K562 (cell line): ENCODE results near the gene SERTAD3. TPM values are rescaled to one million over a fixed set of nuclear protein-coding genes. Genes with fewer than 3 reads are reported as not detected.

Experiments used
- BCLAF1 ChIP-seq, 2 experiments: fragments of 450-650 bp in 1 of 2; IDR thresholded peaks; 2 replicates each; pipeline ENCODE4 v1.6.1; 2011 to 2017; ENCODE audit warnings: low read depth in 2 of 2, antibody characterized with exemption in 1 of 2, borderline replicate concordance in 1 of 2, low read length in 1 of 2, mild to moderate bottlenecking in 1 of 2, mixed read lengths in 1 of 2; ENCODE audit not compliant: control insufficient read depth in 1 of 2
- CBFA2T2 ChIP-seq: fragments of 450-650 bp; conservative IDR thresholded peaks from 2 replicates; pipeline ENCODE4 v1.6.1; 2017; ENCODE audit warnings: mild to moderate bottlenecking
- CC2D1A ChIP-seq: fragments of 450-650 bp; IDR thresholded peaks from 2 replicates; pipeline ENCODE4 v1.6.1; 2017; ENCODE audit warnings: mild to moderate bottlenecking
- CHD4 ChIP-seq: fragments of 200-600 bp; sonication (generic); IDR thresholded peaks from 3 replicates; pipeline ENCODE4 v1.6.1; 2012; ENCODE audit warnings: low read depth, mild to moderate bottlenecking, mixed read lengths, low read length, inconsistent platforms; ENCODE audit not compliant: insufficient read depth, insufficient replicate concordance, poor library complexity, severe bottlenecking
- DIDO1 ChIP-seq: fragments of 450-650 bp; IDR thresholded peaks from 2 replicates; pipeline ENCODE4 v1.6.1; 2016; ENCODE audit warnings: low read depth, missing biosample characterization, missing genetic modification characterization
- ERF ChIP-seq: fragments of 450-650 bp; formaldehyde crosslinking; IDR thresholded peaks from 2 replicates; pipeline ENCODE4 v1.4.0; 2020; ENCODE audit warnings: mild to moderate bottlenecking, mixed read lengths
- ETS2 ChIP-seq: IDR thresholded peaks from 2 replicates; pipeline ENCODE4 v1.6.1; 2016; ENCODE audit warnings: borderline replicate concordance, missing genetic modification characterization, mild to moderate bottlenecking, moderate library complexity, missing compliant biosample characterization; ENCODE audit not compliant: poor library complexity, severe bottlenecking
- FOXO4 ChIP-seq: fragments of 450-650 bp; formaldehyde crosslinking; IDR thresholded peaks from 2 replicates; pipeline ENCODE4 v1.4.0; 2020; ENCODE audit warnings: mild to moderate bottlenecking, moderate library complexity
- MCM5 ChIP-seq: fragments of 450-650 bp; IDR thresholded peaks from 2 replicates; pipeline ENCODE4 v1.6.1; 2016; ENCODE audit warnings: low read depth
- PURB ChIP-seq: sonication (generic); formaldehyde crosslinking; IDR thresholded peaks from 2 replicates; pipeline ENCODE4 v1.9.0; 2021; ENCODE audit warnings: low read depth, mild to moderate bottlenecking, missing genetic modification reagents
- RBM14 ChIP-seq: fragments of 200-400 bp; formaldehyde crosslinking; IDR thresholded peaks from 2 replicates; pipeline ENCODE4 v1.6.1; 2018; ENCODE audit warnings: low read depth, mild to moderate bottlenecking, low read length, moderate library complexity, borderline replicate concordance; ENCODE audit not compliant: insufficient read depth
- RBM34 ChIP-seq: fragments of 200-400 bp; formaldehyde crosslinking; IDR thresholded peaks from 2 replicates; pipeline ENCODE4 v1.6.1; 2018; ENCODE audit warnings: low read length, borderline replicate concordance; ENCODE audit not compliant: insufficient read depth
- SAFB ChIP-seq: fragments of 200-400 bp; formaldehyde crosslinking; IDR thresholded peaks from 2 replicates; pipeline ENCODE4 v1.6.1; 2017; ENCODE audit warnings: low read depth, low read length, borderline replicate concordance
- SLC30A9 ChIP-seq: fragments of 250-450 bp; sonication (Bioruptor Pico); IDR thresholded peaks from 2 replicates; pipeline ENCODE4 v1.8.0; 2022; ENCODE audit warnings: mild to moderate bottlenecking, moderate library complexity
- SMARCC2 ChIP-seq: fragments of 450-650 bp; IDR thresholded peaks from 2 replicates; pipeline ENCODE4 v1.6.1; 2017; ENCODE audit warnings: antibody characterized with exemption, moderate library complexity, mild to moderate bottlenecking, low read depth
- SP2 ChIP-seq: IDR thresholded peaks from 2 replicates; pipeline ENCODE4 v1.6.1; 2011; ENCODE audit warnings: mild to moderate bottlenecking, low read depth, low read length, moderate library complexity; ENCODE audit not compliant: poor library complexity, severe bottlenecking; ENCODE audit errors: extremely low read depth
- SRF ChIP-seq, 2 experiments: fragments of 250-450, 450-650 bp in 1 of 2; sonication (Bioruptor Pico) in 1 of 2; sonication (generic) in 1 of 2; formaldehyde crosslinking; IDR thresholded peaks; 2 replicates each; pipeline versions ENCODE4 v1.5.0 to v1.5.1; 2020 to 2022; ENCODE audit warnings: mild to moderate bottlenecking in 1 of 2, missing genetic modification reagents in 1 of 2
- SRSF7 ChIP-seq: fragments of 200-400 bp; formaldehyde crosslinking; optimal IDR thresholded peaks from 2 replicates; pipeline ENCODE3; 2017; ENCODE audit warnings: mild to moderate bottlenecking, low read depth, low read length
- STAT5B ChIP-seq: fragments of 250-450 bp; sonication (Bioruptor Pico); IDR thresholded peaks from 2 replicates; pipeline ENCODE4 v1.8.0; 2021; ENCODE audit warnings: mild to moderate bottlenecking, inconsistent platforms
- ZBTB9 ChIP-seq: fragments of 450-650 bp; formaldehyde crosslinking; IDR thresholded peaks from 2 replicates; pipeline ENCODE4 v1.4.0; 2020; ENCODE audit warnings: mild to moderate bottlenecking, moderate library complexity
- polyA plus RNA-seq, 8 experiments: library from polyadenylated mRNA; depleted of rRNA in 4 of 8; stranded (reverse) in 5 of 8; unstranded in 3 of 8; fragments of >200 nt; fragmentation: Nextera tagmentation in 2 of 8; fragmentation: Illumina TruSeq in 1 of 8; extraction: Ambion mirVana in 2 of 8; extraction: Trizol in 1 of 8; gene quantifications; 2 replicates each; pipeline versions ENCODE4 v1.2.1 to v1.2.3, GENCODE V29; 2011 to 2014; ENCODE audit warnings: inconsistent platforms in 1 of 8, missing spikeins in 1 of 8
- total RNA-seq, 7 experiments: library from RNA; depleted of rRNA in 6 of 7; stranded (reverse); fragments of >200 nt in 6 of 7; fragmentation: Illumina TruSeq in 2 of 7; extraction: Trizol in 2 of 7; gene quantifications; 2 replicates each; pipeline versions ENCODE4 v1.2.1 to v1.2.3, GENCODE V29; 2011 to 2021; ENCODE audit warnings: low replicate concordance in 1 of 7

Gene SERTAD3
- total and polyA plus RNA-seq, 9 of the 15 experiments (the other 6 are each of a cell fraction or from before 2014, with no cell fraction given), result 5.4 to 28.9 (median 17.5) TPM

- TF ChIP-seq BCLAF1 (IDR thresholded peaks at IDR 0.05; ENCODE audit: borderline replicate concordance in 1 of 2, control insufficient read depth in 1 of 2, low read depth in 2 of 2, low read length in 1 of 2) (no peak), MCM5 (no peak), SRSF7 (no peak), CBFA2T2 (peak; percentile 48), CHD4 (no peak), CC2D1A (peak; percentile 79), STAT5B (no peak), RBM14 (no peak), SAFB (no peak), ZBTB9 (CRISPR knock-in tag) (no peak), SLC30A9 (no peak), DIDO1 (tag) (no peak), SMARCC2 (no peak; the same call in 1 of the 2 replicates), SRF (CRISPR knock-in tag; IDR thresholded peaks at IDR 0.05) (peak; percentile 99 to 100), ERF (CRISPR knock-in tag) (no peak), PURB (no peak), ETS2 (no peak), FOXO4 (no peak), RBM34 (no peak), SP2 (no peak)
These were observed 23.1 kb downstream of the SERTAD3 start (continued) for GRCh38 chr19:40420766-40421765.
